Measurements from ENCODE around the gene KPNB1. TPM values are rescaled to one million over a fixed set of nuclear protein-coding genes. Genes with fewer than 3 reads are reported as not detected.

The KPNB1 gene
- total RNA-seq, 2 donors from 2014 or later, result 452 to 500 TPM

DNA sequence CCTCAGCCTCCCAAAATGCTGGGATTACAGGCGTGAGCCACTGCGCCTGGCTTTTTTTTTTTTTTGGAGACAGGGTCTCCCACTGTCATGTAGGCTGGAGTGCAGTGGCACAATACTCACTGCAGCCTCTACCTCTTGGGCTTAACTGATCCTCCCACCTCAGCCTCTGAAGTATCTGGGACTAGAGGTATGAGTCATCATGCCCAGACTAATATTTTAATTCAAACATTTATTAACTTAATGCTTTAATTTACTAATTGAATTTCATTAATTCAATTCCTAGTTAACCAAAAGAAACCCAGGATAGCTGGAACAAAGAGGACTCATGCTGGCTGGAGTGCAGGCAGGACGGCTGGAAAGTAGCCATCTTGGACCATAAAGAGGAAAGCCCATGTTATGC is 14.0 kb upstream of the KPNB1 start:
- no peak overlapping the region for H3K27ac Mint-ChIP-seq
- Histone ChIP-seq H3K4me3 (ENCODE audit: low read length) (no peak overlapping the region), H3K36me3 (ENCODE audit: control insufficient read depth, insufficient read depth, low read length) (peaks cover 4% of the 10 kb centered on the region), H3K27me3 (ENCODE audit: control insufficient read depth, insufficient read depth, low read length, poor library complexity, severe bottlenecking) (no peaks in the 10 kb centered on the region), H3K9me3 (ENCODE audit: control insufficient read depth, low read length) (no peaks in the 10 kb centered on the region), H3K4me1 (ENCODE audit: control insufficient read depth, insufficient read depth, low read length) (no peaks in the 10 kb centered on the region), H3K27ac (ENCODE audit: low read depth, low read length) (no peak overlapping the region), H3K9ac (ENCODE audit: extremely low read depth, low read length, poor library complexity, severe bottlenecking) (no peak overlapping the region)
- H3K4me3 Mint-ChIP-seq, result no peak overlapping the region
- TF ChIP-seq, protein P1, sequence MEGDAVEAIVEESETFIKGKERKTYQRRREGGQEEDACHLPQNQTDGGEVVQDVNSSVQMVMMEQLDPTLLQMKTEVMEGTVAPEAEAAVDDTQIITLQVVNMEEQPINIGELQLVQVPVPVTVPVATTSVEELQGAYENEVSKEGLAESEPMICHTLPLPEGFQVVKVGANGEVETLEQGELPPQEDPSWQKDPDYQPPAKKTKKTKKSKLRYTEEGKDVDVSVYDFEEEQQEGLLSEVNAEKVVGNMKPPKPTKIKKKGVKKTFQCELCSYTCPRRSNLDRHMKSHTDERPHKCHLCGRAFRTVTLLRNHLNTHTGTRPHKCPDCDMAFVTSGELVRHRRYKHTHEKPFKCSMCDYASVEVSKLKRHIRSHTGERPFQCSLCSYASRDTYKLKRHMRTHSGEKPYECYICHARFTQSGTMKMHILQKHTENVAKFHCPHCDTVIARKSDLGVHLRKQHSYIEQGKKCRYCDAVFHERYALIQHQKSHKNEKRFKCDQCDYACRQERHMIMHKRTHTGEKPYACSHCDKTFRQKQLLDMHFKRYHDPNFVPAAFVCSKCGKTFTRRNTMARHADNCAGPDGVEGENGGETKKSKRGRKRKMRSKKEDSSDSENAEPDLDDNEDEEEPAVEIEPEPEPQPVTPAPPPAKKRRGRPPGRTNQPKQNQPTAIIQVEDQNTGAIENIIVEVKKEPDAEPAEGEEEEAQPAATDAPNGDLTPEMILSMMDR (conservative IDR thresholded peaks at IDR 0.05), result no peak
- DNase-seq, result no peak
- 87 to 100% methylated on average over 1 to 3 of the region's 3 CpGs for whole genome bisulfite sequencing, 2 experiments (ENCODE audit: insufficient coverage in 1 of 2, insufficient read length in 1 of 2)
- no peaks in the 10 kb centered on the region for H3K27me3 Mint-ChIP-seq (ENCODE audit: insufficient read depth)
- no peaks in the 10 kb centered on the region for H3K9me3 Mint-ChIP-seq
- peaks cover 16% of the 10 kb centered on the region for H3K36me3 Mint-ChIP-seq (ENCODE audit: low read depth)
- H3K4me1 Mint-ChIP-seq, result no peaks in the 10 kb centered on the region

DNA sequence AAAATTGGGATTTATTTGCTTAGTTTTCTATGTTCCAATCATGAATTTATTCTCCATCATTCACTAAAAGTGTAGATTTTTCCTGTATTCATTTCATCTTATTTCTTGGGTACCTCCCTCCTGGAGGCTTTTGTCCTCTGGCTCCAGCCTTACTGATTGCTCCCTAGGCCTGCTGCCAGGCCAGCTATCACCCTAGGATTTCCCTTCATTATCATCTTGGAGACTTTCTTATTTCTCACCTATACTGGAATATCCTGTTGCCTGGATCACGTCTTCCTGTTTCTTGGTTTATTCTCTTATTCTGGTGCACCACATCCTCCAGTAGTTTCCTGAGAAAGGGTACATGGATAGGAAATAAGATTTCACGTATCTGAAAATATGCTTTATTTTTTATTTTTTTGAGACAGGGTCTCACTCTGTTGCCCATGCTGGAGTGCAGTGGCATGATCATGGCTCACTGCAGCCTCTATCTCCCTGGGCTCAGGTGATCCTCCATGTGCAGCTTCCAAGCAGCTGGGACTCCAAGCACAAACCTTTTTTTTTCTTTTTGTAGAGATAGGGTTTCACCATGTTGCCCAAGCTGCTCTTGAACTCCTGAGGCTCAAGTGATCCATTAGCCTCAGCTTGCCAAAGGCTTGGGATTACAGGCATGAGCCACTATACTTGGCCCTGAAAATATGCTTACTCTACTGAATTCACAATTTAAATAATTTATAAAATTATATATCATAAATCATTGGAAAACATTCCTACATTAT is 13.3 kb upstream of the KPNB1 start:
- Mint-ChIP-seq H3K9me3 (no peaks in the 10 kb centered on the region), H3K27ac (no peak overlapping the region), H3K27me3 (ENCODE audit: insufficient read depth) (no peaks in the 10 kb centered on the region), H3K36me3 (ENCODE audit: low read depth) (peaks cover 14% of the 10 kb centered on the region), H3K4me3 (no peak overlapping the region), H3K4me1 (no peaks in the 10 kb centered on the region)
- no peaks in the 10 kb centered on the region for H3K4me1 ChIP-seq (ENCODE audit: control insufficient read depth, insufficient read depth, low read length)
- DNase-seq, result no peak
- H3K36me3 ChIP-seq (ENCODE audit: control insufficient read depth, insufficient read depth, low read length), result peaks cover 4% of the 10 kb centered on the region
- H3K9ac ChIP-seq (ENCODE audit: extremely low read depth, low read length, poor library complexity, severe bottlenecking), result no peak overlapping the region
- no peak overlapping the region for H3K4me3 ChIP-seq (ENCODE audit: low read length)
- no peak overlapping the region for H3K27ac ChIP-seq (ENCODE audit: low read depth, low read length)
- TF ChIP-seq, protein P1 (conservative IDR thresholded peaks at IDR 0.05), result no peak
- no peaks in the 10 kb centered on the region for H3K9me3 ChIP-seq (ENCODE audit: control insufficient read depth, low read length)
- no peaks in the 10 kb centered on the region for H3K27me3 ChIP-seq (ENCODE audit: control insufficient read depth, insufficient read depth, low read length, poor library complexity, severe bottlenecking)
- WGBS, 2 experiments (ENCODE audit: insufficient coverage in 1 of 2, insufficient read length in 1 of 2), result 94 to 100% methylated on average over 1 to 2 of the region's 2 CpGs

DNA sequence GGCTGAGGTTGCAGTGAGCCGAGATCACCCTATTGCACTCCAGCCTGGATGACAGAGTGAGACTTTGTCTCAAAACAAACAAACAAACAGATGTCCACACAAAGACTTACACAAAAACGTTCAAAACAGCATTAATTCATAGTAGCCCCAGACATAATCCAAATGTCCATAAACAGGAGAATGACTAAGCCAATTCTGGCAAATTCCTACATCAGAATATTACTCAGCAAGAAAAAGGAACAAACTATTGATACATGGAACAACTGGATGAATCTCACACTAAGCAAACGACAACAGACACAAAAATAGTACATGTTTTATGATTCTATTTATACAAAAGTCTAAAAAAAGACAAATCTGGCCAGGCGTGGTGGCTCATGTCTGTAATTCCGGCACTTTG is 10.8 kb upstream of the KPNB1 start:
- Mint-ChIP-seq H3K27me3 (ENCODE audit: insufficient read depth) (no peaks in the 10 kb centered on the region), H3K36me3 (ENCODE audit: low read depth) (peaks cover 14% of the 10 kb centered on the region), H3K4me3 (no peak overlapping the region), H3K4me1 (no peaks in the 10 kb centered on the region), H3K27ac (no peak overlapping the region), H3K9me3 (no peaks in the 10 kb centered on the region)
- Histone ChIP-seq H3K9ac (ENCODE audit: extremely low read depth, low read length, poor library complexity, severe bottlenecking) (no peak overlapping the region), H3K9me3 (ENCODE audit: control insufficient read depth, low read length) (no peaks in the 10 kb centered on the region), H3K4me1 (ENCODE audit: control insufficient read depth, insufficient read depth, low read length) (no peaks in the 10 kb centered on the region), H3K4me3 (ENCODE audit: low read length) (no peak overlapping the region), H3K36me3 (ENCODE audit: control insufficient read depth, insufficient read depth, low read length) (peaks cover 4% of the 10 kb centered on the region), H3K27ac (ENCODE audit: low read depth, low read length) (no peak overlapping the region), H3K27me3 (ENCODE audit: control insufficient read depth, insufficient read depth, low read length, poor library complexity, severe bottlenecking) (no peaks in the 10 kb centered on the region)
- 91 to 94% methylated on average over 4 to 5 of the region's 5 CpGs for WGBS, 2 experiments (ENCODE audit: insufficient coverage in 1 of 2, insufficient read length in 1 of 2)
- no peak for DNase-seq
- TF ChIP-seq, protein P1 (conservative IDR thresholded peaks at IDR 0.05), result no peak
